HT-29 (cell line): ENCODE data around the gene PRKN. TPM values are rescaled to one million over a fixed set of nuclear protein-coding genes. Genes with fewer than 3 reads are reported as not detected.

Experiments used
- DNase-seq: peaks from one replicate; pipeline ENCODE4 v3.0.0-alpha.2; 2015; ENCODE audit warnings: low spot score
- total RNA-seq: library from RNA; depleted of rRNA; stranded (reverse); fragments of >200 nt; shearing (Covaris generic); gene quantifications from 2 replicates; pipeline ENCODE4 v1.2.3, GENCODE V29; 2014

Gene PRKN
- total RNA-seq, 1 experiment from 2014 or later, result 3.4 TPM

- no peak for DNase-seq
Observed at GRCh38 chr6:162618448-162619002, 109.0 kb downstream of the PRKN start.

- no peak for DNase-seq
Observed at GRCh38 chr6:162615016-162615705, 112.4 kb downstream of the PRKN start.

- no peak for DNase-seq
Observed at GRCh38 chr6:162613310-162613709, 114.3 kb downstream of the PRKN start.

- DNase-seq, result no peak
Observed at GRCh38 chr6:162612613-162613012, 115.0 kb downstream of the PRKN start.

GRCh38 chr6:162610351-162610750, 117.2 kb downstream of the PRKN start:
- DNase-seq, result no peak

- DNase-seq, result no peak
Observed at GRCh38 chr6:162605881-162606280, 121.7 kb downstream of the PRKN start.

- DNase-seq, result no peak
Observed at GRCh38 chr6:162603231-162604015, 124.1 kb downstream of the PRKN start.

GRCh38 chr6:162602759-162603158, 124.8 kb downstream of the PRKN start:
- no peak for DNase-seq

- DNase-seq, result no peak
Observed at GRCh38 chr6:162596676-162597075, 130.9 kb downstream of the PRKN start.

GRCh38 chr6:162591517-162591916, 136.0 kb downstream of the PRKN start:
- no peak for DNase-seq

- no peak for DNase-seq
Observed at GRCh38 chr6:162581988-162582780, 145.4 kb downstream of the PRKN start.

GRCh38 chr6:162580619-162581018, 146.9 kb downstream of the PRKN start:
- DNase-seq, result no peak

- DNase-seq, result no peak
Observed at GRCh38 chr6:162576016-162576415, 151.6 kb downstream of the PRKN start.

GRCh38 chr6:162572240-162572639, 155.3 kb downstream of the PRKN start:
- DNase-seq, result no peak

GRCh38 chr6:162568266-162568665, 159.3 kb downstream of the PRKN start:
- DNase-seq, result no peak

GRCh38 chr6:162562041-162562440, 165.5 kb downstream of the PRKN start:
- no peak for DNase-seq

GRCh38 chr6:162560891-162561290, 166.7 kb downstream of the PRKN start:
- DNase-seq, result no peak

GRCh38 chr6:162554531-162554930, 173.0 kb downstream of the PRKN start:
- no peak for DNase-seq

- DNase-seq, result no peak
Observed at GRCh38 chr6:162546905-162547304, 180.7 kb downstream of the PRKN start.

- DNase-seq, result no peak
Observed at GRCh38 chr6:162543221-162543620, 184.3 kb downstream of the PRKN start.

- DNase-seq, result no peak
Observed at GRCh38 chr6:162541019-162541601, 186.5 kb downstream of the PRKN start.

GRCh38 chr6:162539321-162539720, 188.2 kb downstream of the PRKN start:
- DNase-seq, result no peak
